IPS-18c (cell line): Measurements from ENCODE around the gene EFCAB13.
"Not testable (repeated sequence)": the region's sequence is repeated elsewhere in the genome, so short reads cannot be mapped to it uniquely, and the experiment has no call there.

Experiments used
- H3K4me3 ChIP-seq: 2 replicates; pipeline ENCODE4 v1.7.0; 2013; ENCODE audit warnings: low read depth, mild to moderate bottlenecking, low read length, moderate library complexity; ENCODE audit not compliant: insufficient read depth
- H3K9me3 ChIP-seq: one replicate; pipeline ENCODE4 v1.6.1; 2013; ENCODE audit warnings: mild to moderate bottlenecking, low read length, moderate library complexity; ENCODE audit not compliant: control insufficient read depth, insufficient read depth

The EFCAB13 gene

GRCh38 chr17:47315451-47316266 is 8.1 kb upstream of the EFCAB13 start:
- H3K4me3 ChIP-seq = no peak overlapping the region
- no peaks in the 10 kb centered on the region for H3K9me3 ChIP-seq

DNA sequence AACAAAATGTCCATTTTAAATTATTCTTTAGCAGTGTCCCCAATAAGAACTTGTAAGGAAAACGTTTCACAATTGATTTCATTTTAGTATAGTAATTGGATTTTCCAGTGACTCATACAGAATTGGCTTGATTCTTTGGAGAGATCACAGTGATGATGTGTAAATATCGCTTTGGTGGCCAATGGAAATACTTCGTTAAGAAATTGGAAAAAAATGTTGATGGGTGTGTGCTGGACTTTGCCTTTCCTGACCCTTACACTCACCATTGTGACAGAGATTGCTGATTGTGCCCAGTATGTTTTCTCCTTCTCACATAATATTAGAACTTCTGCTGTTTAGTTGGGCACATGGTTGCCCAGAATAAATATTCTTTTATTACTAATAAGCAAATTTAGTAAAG is 7.4 kb upstream of the EFCAB13 start:
- H3K9me3 ChIP-seq = no peaks in the 10 kb centered on the region
- H3K4me3 ChIP-seq = no peak overlapping the region

DNA sequence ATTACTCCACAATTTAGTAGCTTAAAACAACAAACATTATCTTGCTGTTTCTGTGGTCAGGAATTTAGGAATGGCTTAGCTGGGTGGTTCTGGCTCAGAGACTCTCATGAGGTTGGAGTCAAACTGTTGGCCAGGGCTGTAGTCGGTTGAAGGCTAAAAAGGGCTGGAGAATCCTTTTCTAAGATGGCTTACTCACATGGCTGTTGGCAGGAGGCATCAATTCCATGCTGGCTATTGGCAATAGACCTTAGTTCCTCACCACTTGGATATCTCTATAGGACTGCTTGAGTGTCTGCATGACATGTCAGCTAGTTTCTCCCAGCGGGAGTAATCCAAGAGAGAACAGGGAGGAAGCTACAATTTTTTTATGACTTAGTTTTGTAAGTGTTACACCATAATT is 6.6 kb upstream of the EFCAB13 start:
- Histone ChIP-seq H3K4me3 (no peak overlapping the region), H3K9me3 (no peaks in the 10 kb centered on the region)

GRCh38 chr17:47318197-47318918 is 5.4 kb upstream of the EFCAB13 start:
- H3K9me3 ChIP-seq = no peaks in the 10 kb centered on the region
- no peak overlapping the region for H3K4me3 ChIP-seq

DNA sequence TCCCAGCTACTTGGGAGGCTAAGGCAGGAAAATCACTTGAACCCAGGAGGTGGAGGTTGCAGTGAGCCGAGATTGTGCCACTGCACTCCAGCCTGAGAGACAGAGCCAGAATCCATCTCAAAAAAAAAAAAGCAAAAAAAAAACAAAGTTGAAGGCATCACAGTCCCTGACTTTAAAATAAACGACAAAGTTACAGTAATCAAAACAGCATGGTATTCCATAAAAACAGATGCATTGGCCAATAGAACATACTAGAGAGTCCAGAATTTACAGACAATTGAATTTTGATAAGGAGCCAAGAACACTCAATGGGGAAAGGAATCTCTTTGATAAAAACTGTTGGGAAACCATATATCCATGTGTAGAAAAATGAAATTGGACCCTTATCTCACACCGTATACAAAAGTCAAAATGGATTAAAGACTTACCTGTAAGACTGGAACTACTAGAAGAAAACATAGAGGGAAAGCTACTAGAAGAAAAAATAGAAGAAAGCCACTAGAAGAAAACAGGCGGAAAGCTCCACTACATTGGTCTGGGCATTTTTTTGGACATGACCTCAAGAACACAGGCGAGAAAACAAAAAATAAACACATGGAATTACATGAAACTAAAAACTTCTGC is 2.8 kb upstream of the EFCAB13 start:
- Histone ChIP-seq H3K4me3 (no peak overlapping the region), H3K9me3 (no peaks in the 10 kb centered on the region)

DNA sequence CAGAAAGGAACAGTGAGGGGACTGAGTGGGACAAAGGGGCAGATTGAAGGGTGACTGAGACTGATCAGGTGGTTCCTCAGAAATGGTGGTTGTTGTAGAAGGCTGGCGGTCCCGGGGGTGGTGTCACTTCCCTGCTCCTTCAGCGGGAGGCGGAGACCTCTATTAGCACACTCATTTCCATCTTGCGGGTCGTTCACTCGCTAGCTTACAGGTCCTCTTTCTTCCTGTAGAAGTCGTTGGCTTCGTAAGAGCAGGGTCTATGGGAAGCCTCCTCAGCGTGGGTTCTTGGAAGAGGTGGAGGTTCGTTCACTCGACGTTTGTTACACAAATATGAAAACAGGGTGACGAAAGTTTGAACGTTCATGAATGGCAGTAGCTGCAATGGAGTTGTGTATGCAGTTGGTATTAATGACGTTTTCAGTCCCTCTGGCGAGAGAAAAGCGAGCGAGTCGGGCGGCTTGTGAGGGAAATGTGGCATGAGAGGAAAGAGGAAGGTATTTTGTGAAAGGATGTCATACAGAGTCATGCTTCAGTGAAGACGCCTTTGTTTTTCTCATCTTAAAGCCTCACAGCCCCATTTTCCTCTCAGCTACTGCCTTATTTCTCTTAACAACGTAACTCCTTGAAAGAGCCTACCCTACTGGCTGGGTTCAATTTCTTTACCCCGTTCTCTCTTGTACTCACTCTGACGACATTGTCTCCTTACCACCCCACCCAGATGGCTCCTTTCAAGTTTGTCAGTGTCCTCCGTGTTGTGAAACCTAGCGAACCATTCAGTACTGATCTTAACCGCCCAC is 667 bp downstream of the EFCAB13 start:
- Histone ChIP-seq H3K9me3 (no peaks in the 10 kb centered on the region), H3K4me3 (peak overlapping the region; percentile 75)

DNA sequence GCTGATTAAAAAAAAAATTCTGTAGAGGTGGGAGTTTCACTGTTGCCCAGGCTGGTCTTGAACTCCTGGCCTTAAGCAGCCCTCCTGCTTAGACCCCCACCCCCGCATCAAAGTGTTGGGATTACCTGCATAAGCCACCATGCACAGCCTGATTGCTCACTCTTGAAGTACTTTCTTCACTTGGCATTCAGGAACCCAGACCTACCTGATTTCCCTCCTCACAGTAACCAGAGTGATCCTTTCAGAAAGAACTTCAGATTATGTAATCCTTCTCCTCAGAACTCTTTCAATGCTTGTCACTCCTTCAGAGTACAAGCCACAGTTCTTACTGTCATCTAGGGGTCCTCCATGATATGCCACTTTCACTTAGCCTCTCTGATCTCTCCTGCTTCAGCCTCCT is 1.4 kb downstream of the EFCAB13 start:
- H3K9me3 ChIP-seq = no peaks in the 10 kb centered on the region
- no peak overlapping the region for H3K4me3 ChIP-seq

- H3K9me3 ChIP-seq = no peaks in the 10 kb centered on the region
- H3K4me3 ChIP-seq = no peak overlapping the region
These were observed 6.8 kb downstream of the EFCAB13 start for GRCh38 chr17:47330548-47330947.

DNA sequence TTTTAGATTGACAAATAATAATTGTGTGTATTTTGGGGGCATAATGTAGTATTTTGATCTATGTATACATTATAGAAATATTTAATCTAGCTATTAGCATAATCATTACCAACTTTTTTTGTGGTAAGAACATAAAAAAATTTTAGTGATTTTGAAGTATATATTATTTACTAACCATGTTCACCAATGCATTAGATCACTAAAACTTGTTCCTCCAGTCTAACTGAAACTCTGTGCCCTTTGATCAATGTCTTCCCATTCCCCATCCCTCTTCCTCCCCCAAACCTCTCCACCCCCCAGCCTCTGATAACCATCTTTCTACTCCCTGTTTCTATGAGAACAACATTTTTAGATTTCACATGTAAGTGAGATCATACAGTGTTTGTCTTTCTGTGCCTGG is 8.5 kb downstream of the EFCAB13 start:
- Histone ChIP-seq H3K9me3 (no peaks in the 10 kb centered on the region), H3K4me3 (no peak overlapping the region)

DNA sequence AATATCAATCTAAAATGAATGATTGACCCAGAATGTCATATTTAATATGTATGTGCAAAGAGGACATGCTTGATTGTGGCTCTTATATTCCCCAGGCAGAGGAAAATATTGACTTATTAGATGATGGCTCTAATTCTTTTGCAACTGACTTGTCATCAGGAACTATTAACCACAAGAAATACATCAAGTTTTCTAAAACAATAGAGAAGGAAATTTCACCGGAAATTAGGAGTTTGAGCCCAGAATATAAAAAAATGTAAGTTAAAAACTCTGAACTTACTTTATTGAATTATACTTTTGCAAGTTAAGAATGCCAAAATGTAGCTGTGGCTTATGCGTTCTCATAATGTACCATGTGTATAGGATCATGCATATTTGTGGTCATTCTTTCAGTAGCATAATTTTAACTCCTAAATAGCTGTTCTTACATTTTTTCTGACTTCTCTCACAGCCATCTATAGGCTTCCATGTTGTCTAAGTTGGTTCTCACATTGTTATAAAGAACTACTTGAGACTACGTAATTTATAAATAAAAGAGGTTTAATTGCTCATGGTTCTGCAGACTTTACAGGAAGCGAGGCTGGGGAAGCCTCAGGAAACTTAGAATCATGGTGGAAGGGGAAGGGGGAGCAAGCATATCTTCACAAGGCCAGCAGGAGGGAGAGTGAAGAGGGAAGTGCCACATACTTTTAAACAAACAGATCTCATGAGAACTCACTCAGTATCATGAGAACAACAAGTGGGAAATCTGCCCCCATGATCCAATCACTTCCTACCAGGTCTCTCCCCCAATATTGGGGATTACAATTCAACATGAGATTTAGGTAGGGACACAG is 11.6 kb downstream of the EFCAB13 start:
- no peaks in the 10 kb centered on the region for H3K9me3 ChIP-seq
- no peak overlapping the region for H3K4me3 ChIP-seq

DNA sequence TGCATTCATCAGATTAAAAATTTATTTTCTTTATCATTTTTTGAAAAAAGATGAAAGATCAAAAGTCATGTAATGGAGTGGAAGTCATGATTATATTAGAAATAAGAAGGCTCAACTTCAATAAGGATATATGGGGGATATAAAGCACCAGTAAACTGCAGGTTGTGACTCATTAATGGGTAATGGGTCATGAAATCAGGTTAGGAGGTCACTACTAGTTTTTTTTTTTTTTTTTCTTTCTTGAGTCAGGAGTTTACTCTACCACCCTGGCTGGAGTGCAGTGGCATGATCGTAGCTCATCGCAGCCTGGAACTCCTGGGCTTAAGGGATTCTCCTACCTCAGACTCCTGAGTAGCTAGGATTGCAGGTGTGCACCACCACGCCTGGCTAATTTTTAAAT is 14.3 kb downstream of the EFCAB13 start:
- no peak overlapping the region for H3K4me3 ChIP-seq

DNA sequence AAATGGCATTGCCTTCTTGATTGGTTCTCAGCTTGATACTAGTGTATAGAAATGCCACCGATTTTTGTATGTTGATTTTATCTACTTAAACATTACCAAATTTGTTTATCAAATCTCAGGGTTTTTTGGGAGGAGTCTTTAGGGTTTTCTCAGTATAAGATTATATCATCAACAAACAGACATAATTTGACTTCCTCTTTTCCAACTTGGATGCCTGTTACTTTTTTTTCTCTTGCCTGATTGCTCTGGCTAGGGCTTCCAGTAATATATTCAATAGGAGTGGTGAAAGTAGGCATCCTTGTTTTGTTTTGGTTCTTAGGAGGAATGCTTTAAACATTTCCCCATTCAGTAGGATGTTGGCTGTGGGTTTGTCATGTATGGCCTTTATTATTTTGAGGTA is 29.1 kb downstream of the EFCAB13 start:
- H3K9me3 ChIP-seq = no peaks in the 10 kb centered on the region
- no peak overlapping the region for H3K4me3 ChIP-seq

More for the DNA sequence above, 14.3 kb downstream of the EFCAB13 start:
- no peaks in the 10 kb centered on the region for H3K9me3 ChIP-seq

DNA sequence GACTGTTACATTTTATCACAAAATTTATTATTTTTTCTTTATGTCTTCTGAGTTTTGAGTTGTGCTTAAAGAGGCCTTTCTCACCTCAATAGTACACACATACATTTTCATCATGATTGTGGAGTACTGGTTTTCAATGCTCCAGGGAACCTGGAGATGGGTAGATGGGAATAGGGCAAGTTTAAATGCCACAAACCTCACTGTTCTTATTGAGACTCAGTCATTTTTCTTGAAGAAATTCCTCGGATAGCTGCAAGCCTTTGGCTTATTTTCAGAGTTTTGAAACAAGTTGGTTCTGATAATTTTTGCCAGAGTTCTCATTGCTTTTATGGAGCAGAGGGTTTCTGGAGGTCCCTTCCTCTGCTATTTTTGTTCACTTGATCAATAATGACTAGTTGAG is 34.9 kb downstream of the EFCAB13 start:
- Histone ChIP-seq H3K9me3 (peaks cover 2% of the 10 kb centered on the region), H3K4me3 (no peak overlapping the region)

DNA sequence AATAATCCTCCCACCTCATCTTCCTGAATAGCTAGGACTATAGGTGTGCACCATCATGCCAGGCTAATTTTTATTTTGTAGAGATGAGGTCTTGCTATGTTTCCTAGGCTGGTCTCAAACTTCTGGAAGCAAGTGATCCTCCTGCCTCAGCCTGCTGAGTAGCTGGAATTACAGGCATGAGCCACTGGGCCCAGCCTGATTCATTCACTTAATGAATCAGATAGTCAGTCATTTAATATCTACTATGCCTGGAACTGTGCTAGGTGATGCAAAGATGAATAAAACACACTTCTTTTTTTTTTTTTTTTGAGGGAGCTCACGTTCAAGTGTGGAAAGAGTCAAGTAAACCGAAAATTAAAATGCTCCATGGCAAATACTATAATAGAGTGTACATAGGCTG is 39.4 kb downstream of the EFCAB13 start:
- Histone ChIP-seq H3K4me3 (no peak overlapping the region), H3K9me3 (peaks cover 2% of the 10 kb centered on the region)

DNA sequence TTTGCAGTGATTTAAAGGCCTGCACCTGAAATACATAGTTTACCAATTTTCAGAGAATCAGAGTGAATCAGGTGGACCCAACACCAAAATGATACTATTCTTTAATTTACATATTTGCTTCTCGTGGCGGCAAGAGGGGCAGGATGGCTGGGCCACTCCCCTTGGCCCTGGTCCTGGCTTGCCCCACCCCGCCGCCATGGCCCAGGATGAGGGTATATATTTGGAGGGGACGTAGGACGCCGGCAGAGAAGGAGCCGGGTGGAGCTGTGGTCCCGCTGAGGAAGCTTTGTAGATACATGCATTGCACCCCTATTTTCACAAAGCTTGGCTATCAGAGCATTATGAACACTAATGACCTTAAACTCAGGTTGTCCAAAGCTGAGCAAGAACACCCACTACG is 43.5 kb downstream of the EFCAB13 start:
- peaks cover 2% of the 10 kb centered on the region for H3K9me3 ChIP-seq

GRCh38 chr17:47368262-47368661 is 44.5 kb downstream of the EFCAB13 start:
- Histone ChIP-seq H3K9me3 (peaks cover under 1% of the 10 kb centered on the region), H3K4me3 (no peak overlapping the region)

More for the DNA sequence above, 43.5 kb downstream of the EFCAB13 start:
- H3K4me3 ChIP-seq = no peak overlapping the region

GRCh38 chr17:47370899-47371298 is 47.1 kb downstream of the EFCAB13 start:
- not testable (repeated sequence) for H3K9me3 ChIP-seq, H3K4me3 ChIP-seq
